OCI-LY7 (cell line): ENCODE measurements around the gene EXO1. TPM values are rescaled to one million over a fixed set of nuclear protein-coding genes. Genes with fewer than 3 reads are reported as not detected.
"Not testable (repeated sequence)": the region's sequence is repeated elsewhere in the genome, so short reads cannot be mapped to it uniquely, and the experiment has no call there.

Experiments
- BruUV-seq: library from RNA; stranded (reverse); fragments of 400-500 nt; replicated peaks from 2 replicates; lab custom pipeline; 2021; lab: Mats Ljungman, UMichigan
- CTCF ChIA-PET: fragments of 300-600 bp; sonication (Branson Sonifier 250); formaldehyde crosslinking; loops from one replicate; lab custom pipeline; 2022; ENCODE audit warnings: antibody characterized with exemption; ENCODE audit not compliant: unreplicated experiment; lab: Charles Lee
- POLR2A ChIA-PET: fragments of 300-600 bp; sonication (Branson Sonifier 250); formaldehyde crosslinking; loops from one replicate; lab custom pipeline; 2022; ENCODE audit warnings: antibody characterized with exemption; lab: Charles Lee
- DNase-seq: peaks from one replicate; pipeline ENCODE4 v3.0.0-alpha.2; 2015; ENCODE audit warnings: low spot score
- H2AFZ ChIP-seq: fragments of 200-600 bp; sonication (generic), shearing (Covaris generic); 2 replicates; pipeline ENCODE4 v1.6.1; 2014; ENCODE audit warnings: mild to moderate bottlenecking, antibody characterized with exemption, low read length, moderate library complexity
- H3K27ac ChIP-seq: fragments of 200-600 bp; sonication (generic); 2 replicates; pipeline ENCODE4 v1.5.1; 2014; ENCODE audit warnings: mixed run types, low read depth, mild to moderate bottlenecking, moderate library complexity, low read length, inconsistent platforms; ENCODE audit not compliant: poor library complexity, severe bottlenecking
- H3K36me3 ChIP-seq: fragments of 200-600 bp; sonication (generic); 2 replicates; pipeline ENCODE4 v1.6.1; 2014; ENCODE audit warnings: mild to moderate bottlenecking, antibody characterized with exemption, low read length, moderate library complexity, mixed read lengths; ENCODE audit not compliant: insufficient read depth
- H3K4me1 ChIP-seq: fragments of 200-600 bp; sonication (generic); 2 replicates; pipeline ENCODE4 v1.5.1; 2014; ENCODE audit warnings: mild to moderate bottlenecking, low read length; ENCODE audit not compliant: insufficient read depth, poor library complexity, severe bottlenecking
- H3K4me2 ChIP-seq: fragments of 200-600 bp; sonication (generic); 2 replicates; pipeline ENCODE4 v1.6.1; 2014; ENCODE audit warnings: mild to moderate bottlenecking, low read length
- H3K4me3 ChIP-seq: fragments of 200-600 bp; sonication (generic); 2 replicates; pipeline ENCODE4 v1.5.1; 2014; ENCODE audit warnings: mild to moderate bottlenecking, low read depth, low read length; ENCODE audit not compliant: poor library complexity, severe bottlenecking
- H3K79me2 ChIP-seq: fragments of 200-600 bp; sonication (generic); 2 replicates; pipeline ENCODE4 v1.6.1; 2016; ENCODE audit warnings: low read depth, mild to moderate bottlenecking, low read length, moderate library complexity, mixed read lengths; ENCODE audit not compliant: insufficient read depth
- H3K9me2 ChIP-seq: fragments of 200-600 bp; sonication (generic); 2 replicates; pipeline ENCODE4 v1.6.1; 2016; ENCODE audit warnings: mild to moderate bottlenecking, low read length, mixed read lengths; ENCODE audit not compliant: insufficient read depth
- H3K9me3 ChIP-seq: fragments of 200-600 bp; sonication (generic); 2 replicates; pipeline ENCODE4 v1.6.1; 2014; ENCODE audit warnings: mild to moderate bottlenecking, mixed run types, low read length, mixed read lengths
- H4K20me1 ChIP-seq: fragments of 200-600 bp; sonication (generic); 2 replicates; pipeline ENCODE4 v1.6.1; 2014; ENCODE audit warnings: mild to moderate bottlenecking, antibody characterized with exemption, low read length, moderate library complexity, mixed read lengths; ENCODE audit not compliant: insufficient read depth
- CTCF ChIP-seq: fragments of 200-600 bp; sonication (generic); conservative IDR thresholded peaks from 2 replicates; pipeline ENCODE4 v1.5.1; 2014; ENCODE audit warnings: mild to moderate bottlenecking, antibody characterized with exemption, low read length, moderate library complexity, mixed read lengths
- EZH2phosphoT487 ChIP-seq: fragments of 200-600 bp; sonication (generic); IDR thresholded peaks from 2 replicates; pipeline ENCODE4 v1.6.1; 2018; ENCODE audit warnings: low read depth, borderline replicate concordance, mild to moderate bottlenecking, mixed run types, antibody characterized with exemption, low read length, moderate library complexity, mixed read lengths
- intact Hi-C: fragments of 100-400 bp; cut with micrococcal nuclease; formaldehyde crosslinking; loops from one replicate; pipeline ENCODE4 v1.10.0; 2022; ENCODE audit not compliant: unreplicated experiment
- total RNA-seq, 2 experiments: library from RNA; depleted of rRNA in 1 of 2; stranded (reverse); fragments of >200 nt in 1 of 2; shearing (Covaris generic) in 1 of 2; gene quantifications; 2 replicates each; pipeline ENCODE4 v1.2.3, GENCODE V29; 2014 to 2022

The EXO1 gene
- total RNA-seq, 2 experiments from 2014 or later, result 60.3 to 66.3 TPM

GRCh38 chr1:241800640-241801039 lies 47.4 kb upstream of the EXO1 start:
- POLR2A ChIA-PET, result interaction anchor here (0.7 to 1.0 kb wide), 2 partner anchors 12 to 113 kb away, joined by 3 read pairs; no protein-coding TSS in a partner anchor
- Histone ChIP-seq H2AFZ (no peak overlapping the region), H3K27ac (no peak overlapping the region), H4K20me1 (no peaks in the 10 kb centered on the region), H3K4me3 (no peak overlapping the region), H3K9me3 (no peaks in the 10 kb centered on the region), H3K4me2 (no peak overlapping the region), H3K4me1 (no peaks in the 10 kb centered on the region), H3K79me2 (no peaks in the 10 kb centered on the region), H3K36me3 (no peaks in the 10 kb centered on the region), H3K9me2 (no peaks in the 10 kb centered on the region)
- CTCF ChIA-PET, result no interaction called here
- no peak for DNase-seq
- TF ChIP-seq CTCF (no peak), EZH2phosphoT487 (no peak)
- intact Hi-C loops, result no loop called here
- BruUV-seq, result no TSS peak

GRCh38 chr1:241802863-241803262 lies 45.1 kb upstream of the EXO1 start:
- H3K9me3 ChIP-seq, result no peaks in the 10 kb centered on the region
- DNase-seq, result no peak
- H4K20me1 ChIP-seq, result no peaks in the 10 kb centered on the region
- no peak for TF ChIP-seq CTCF
- no peak for TF ChIP-seq EZH2phosphoT487
- CTCF ChIA-PET, result no interaction called here
- no TSS peak for BruUV-seq
- intact Hi-C loops, result no loop called here
- H3K27ac ChIP-seq, result no peak overlapping the region
- POLR2A ChIA-PET, result interaction anchor here (0.7 kb wide), 1 partner anchor 852 kb away, joined by 6 read pairs; no protein-coding TSS in a partner anchor
- no peaks in the 10 kb centered on the region for H3K79me2 ChIP-seq
- H3K4me2 ChIP-seq, result no peak overlapping the region
- no peak overlapping the region for H3K4me3 ChIP-seq
- no peaks in the 10 kb centered on the region for H3K4me1 ChIP-seq
- no peak overlapping the region for H2AFZ ChIP-seq
- no peaks in the 10 kb centered on the region for H3K9me2 ChIP-seq
- no peaks in the 10 kb centered on the region for H3K36me3 ChIP-seq

- H3K27ac ChIP-seq, H2AFZ ChIP-seq, H4K20me1 ChIP-seq, CTCF ChIA-PET, H3K9me3 ChIP-seq, BruUV-seq, H3K4me1 ChIP-seq, H3K9me2 ChIP-seq, POLR2A ChIA-PET, intact Hi-C loops, H3K79me2 ChIP-seq, H3K36me3 ChIP-seq, H3K4me3 ChIP-seq, H3K4me2 ChIP-seq, DNase-seq: not testable (repeated sequence)
Observed at GRCh38 chr1:241804706-241805105, 43.3 kb upstream of the EXO1 start.
